M059J (cell line): ENCODE measurements around the gene CALY. TPM values are rescaled to one million over a fixed set of nuclear protein-coding genes. Genes with fewer than 3 reads are reported as not detected.
A peak's percentile ranks its signal among the peaks of the same experiment; 100 is the strongest.
"Not testable (repeated sequence)": the region's sequence is repeated elsewhere in the genome, so short reads cannot be mapped to it uniquely, and the experiment has no call there.

ENCODE experiments used
- DNase-seq: peaks from one replicate; pipeline ENCODE4 v3.0.0-alpha.2; 2012; ENCODE audit warnings: low read depth
- total RNA-seq: library from RNA; depleted of rRNA; stranded (reverse); fragments of >200 nt; shearing (Covaris generic); gene quantifications from 2 replicates; pipeline ENCODE4 v1.2.3, GENCODE V29; 2014; rRNA removed

Gene CALY, protein sequence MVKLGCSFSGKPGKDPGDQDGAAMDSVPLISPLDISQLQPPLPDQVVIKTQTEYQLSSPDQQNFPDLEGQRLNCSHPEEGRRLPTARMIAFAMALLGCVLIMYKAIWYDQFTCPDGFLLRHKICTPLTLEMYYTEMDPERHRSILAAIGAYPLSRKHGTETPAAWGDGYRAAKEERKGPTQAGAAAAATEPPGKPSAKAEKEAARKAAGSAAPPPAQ
- total RNA-seq: not detected in 2 replicates

DNA sequence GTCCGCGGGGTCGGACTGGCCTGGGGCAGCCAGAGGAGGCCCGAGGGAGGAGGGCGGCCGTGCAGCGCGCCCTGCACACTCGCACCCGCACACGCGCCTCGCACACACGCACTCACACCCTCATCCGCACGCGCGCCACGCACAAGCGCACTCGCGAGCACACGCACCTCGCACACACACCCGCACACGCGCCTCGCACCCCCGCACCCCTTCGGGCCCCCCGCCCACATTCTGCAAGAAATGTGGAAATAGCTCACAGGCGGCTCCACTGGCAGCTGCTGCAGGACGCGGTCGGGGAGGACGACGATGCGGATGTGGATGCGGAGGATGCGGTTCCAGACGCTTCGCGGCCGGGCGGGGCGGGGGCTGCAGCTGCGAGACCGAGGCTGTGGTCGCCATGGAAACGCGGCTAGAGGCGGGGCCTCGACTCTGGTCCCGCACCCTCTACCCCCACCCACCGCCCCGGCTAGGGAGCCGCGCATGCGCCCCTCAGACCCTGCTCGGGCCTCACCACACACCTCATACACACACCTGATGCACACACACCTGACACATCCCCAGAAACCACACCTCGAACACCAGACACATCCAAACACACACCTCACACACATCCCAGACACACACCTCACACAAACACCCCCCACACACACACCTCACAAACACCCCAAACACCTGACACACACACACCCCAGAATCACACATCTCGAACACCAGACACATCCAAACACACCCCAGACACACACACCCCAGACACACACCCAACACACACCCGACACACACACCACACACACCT lies at the start of gene CALY:
Gene CALY, minus strand, starts transcription at position 320 of the 793 bp plus-strand sequence. CDS start 7,907 bp downstream, outside the sequence.
- DNase-seq: no peak

DNA sequence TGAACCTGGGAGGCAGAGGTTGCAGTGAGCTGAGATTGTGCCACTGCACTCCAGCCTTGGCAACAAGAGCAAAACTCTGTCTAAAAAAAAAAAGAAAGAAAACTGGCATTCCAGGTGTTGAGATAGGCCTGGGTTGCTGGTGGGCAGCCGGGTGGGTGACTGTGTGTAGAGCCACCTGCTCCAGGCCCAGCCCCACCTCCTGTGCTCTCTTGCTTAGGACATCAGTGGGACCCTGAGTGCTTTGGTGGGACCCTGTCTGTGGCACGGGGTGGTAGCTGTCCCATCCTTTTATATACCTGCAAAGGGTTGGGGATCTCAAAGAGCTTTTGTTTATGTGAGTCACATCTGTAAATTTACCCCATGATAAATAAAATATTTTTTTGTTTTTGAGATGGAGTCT lies 48.5 kb upstream of the CALY start:
- no peak for DNase-seq

DNA sequence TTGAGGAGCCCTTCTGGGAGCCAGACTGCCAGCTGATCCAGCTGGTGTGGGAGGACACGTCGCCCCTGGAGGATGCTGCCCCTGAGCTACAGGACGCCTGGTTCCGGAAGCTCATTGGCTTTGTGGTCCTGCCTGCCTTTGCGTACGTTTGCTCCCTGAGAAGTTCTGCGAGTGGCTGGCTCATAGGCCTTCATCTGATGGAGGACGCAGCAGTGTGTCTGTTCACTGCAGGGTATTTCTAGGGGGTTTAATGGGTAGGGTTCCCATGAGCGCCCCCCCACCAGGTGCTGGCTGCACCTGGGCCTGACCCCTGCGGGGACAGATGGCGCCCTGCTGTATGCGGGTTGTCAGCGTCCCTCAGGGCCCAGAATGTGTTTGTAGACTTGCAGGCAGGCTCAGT lies 47.4 kb upstream of the CALY start:
- no peak for DNase-seq

DNA sequence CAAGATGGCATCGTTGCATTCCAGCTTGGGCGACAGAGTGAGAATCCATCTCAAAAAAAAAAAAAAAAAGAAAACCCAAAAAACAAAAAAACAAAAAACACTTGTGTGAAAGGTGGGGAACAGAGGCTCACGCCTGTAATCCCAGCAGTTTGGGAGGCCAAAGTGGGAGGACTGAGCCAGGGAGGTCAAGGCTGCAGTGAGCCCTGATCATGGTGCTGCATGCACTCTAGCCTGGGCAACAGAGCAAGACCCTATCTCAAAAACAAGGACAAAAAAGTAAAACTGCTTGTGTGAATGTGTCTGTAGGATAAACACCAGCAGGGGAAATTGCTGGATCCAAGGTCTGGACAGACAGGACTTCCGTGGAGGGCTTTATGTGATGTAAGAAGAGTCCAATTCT lies 46.9 kb upstream of the CALY start:
- DNase-seq: no peak

DNA sequence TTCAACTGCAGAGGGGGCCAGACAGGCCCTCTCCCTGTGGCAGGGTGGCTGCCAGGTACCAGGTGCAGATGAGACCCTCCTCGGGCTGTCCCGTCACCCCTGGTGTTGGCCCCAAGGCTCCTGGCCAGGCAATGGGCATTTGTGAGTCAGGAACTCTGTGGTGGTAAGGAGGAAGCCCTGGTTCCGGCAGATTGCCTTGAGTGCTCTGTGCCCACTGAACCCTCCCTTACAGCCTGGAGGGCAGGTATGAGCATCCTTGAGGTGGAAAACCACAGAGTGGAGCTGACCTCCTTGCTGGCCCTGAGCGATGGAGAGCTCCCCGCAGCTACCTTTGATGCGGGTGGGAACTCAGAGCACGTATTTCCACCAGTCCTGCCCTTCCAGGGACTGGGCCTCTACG lies 44.3 kb upstream of the CALY start:
- no peak for DNase-seq

DNA sequence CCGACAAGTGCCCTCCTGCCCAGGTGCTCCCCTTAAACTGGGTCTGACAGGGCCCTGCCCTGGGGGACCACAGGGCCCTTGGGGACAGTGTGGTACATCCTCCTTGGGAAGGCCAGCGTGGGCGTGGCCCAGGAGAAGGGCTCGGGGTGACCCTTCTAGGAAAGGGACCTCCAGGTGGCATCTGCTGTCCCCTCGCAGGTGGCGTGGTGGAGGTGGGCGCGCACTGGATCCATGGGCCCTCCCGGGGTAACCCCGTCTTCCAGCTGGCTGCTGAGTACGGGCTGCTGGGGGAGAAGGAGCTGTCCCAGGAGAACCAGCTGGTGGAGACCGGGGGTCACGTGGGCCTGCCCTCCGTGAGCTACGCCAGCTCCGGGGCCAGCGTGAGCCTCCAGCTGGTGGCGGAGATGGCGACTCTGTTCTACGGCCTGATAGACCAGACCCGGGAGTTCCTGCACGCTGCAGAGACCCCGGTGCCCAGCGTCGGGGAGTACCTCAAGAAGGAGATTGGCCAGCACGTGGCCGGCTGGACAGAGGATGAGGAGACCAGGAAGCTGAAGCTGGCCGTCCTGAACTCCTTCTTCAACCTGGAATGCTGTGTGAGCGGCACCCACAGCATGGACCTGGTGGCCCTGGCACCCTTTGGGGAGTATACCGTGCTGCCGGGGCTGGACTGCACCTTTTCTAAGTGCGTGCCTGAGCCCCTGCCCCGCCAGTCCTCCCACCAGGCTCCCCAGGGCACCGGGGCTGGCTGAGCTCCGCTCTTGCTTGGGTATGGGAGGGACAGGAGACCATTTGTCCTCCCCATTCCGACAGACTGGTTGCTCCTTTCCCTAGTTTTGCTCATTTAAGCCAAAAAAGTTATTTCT lies 43.3 kb upstream of the CALY start:
- no peak for DNase-seq

DNA sequence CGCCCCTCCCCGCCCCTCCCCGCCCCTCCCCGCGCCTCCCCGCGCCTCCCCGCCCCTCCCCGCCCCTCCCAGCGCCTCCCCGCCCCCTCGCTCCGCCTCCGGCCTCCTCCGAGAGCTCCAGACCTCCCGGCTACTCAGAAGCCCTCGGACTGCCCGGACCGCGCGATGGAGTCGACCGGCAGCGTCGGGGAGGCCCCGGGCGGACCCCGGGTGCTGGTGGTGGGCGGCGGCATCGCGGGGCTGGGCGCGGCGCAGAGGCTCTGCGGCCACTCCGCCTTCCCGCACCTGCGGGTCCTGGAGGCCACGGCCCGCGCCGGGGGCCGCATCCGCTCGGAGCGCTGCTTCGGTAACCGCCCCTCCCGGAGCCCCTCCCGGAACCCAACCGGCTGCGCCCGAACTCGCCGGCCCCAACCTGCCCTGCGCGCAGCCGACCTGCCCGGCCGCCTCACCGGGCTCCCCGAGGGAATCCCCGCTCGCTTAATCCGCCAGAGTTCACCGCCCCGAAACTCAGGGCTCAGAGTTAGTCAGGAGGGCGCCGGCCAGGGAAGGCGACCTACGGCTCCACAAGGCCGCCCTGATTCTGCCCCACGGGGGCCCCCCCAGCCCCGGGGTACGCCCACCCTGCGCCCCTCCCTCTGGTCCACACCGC lies 42.6 kb upstream of the CALY start, which contains the start of gene PAOX:
Gene PAOX, plus strand, starts transcription at position 111 of the 649 bp plus-strand sequence. Its CDS starts 55 bp downstream, at position 166.
- DNase-seq: peak; percentile 42

DNA sequence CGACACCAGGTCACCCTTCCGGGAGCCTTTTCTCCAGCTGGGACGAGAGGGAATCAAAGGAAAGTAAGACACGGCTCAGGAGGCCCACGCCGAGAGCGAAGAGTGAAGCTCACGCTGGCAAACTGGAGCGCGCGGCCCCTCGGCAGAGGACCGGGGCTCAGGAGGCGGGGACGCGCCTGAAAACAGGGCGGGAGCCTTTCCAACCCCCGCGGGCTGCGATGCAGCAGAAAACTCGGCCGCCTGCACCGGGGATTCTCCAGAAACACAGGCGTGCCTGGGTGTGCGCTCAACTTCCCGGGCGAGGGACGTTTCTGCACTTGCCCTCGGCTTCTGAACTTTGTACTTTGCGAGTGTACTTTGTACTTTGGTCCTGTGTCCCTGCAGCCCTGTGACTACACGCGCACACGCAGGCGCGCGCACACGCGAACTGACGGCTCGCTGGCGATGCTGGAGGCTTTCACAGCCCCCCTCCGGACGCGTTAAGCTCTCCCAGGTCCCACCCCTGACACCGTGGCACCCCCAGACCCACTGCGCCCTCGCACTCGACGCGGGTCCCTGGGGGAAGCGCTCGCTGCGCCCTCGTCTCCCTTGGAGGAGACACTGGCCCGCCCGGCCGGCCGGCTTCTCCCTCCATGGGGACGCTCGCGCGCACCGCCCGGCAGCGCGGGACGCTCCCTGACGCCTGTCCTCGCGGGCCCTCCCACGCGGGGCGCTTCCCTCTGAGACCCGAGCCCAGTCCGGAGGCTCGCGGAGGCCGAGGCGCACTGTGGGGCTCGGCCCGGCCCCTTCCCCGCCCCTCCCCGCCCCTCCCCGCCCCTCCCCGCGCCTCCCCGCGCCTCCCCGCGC lies 41.8 kb upstream of the CALY start:
- DNase-seq: peak; percentile 49

DNA sequence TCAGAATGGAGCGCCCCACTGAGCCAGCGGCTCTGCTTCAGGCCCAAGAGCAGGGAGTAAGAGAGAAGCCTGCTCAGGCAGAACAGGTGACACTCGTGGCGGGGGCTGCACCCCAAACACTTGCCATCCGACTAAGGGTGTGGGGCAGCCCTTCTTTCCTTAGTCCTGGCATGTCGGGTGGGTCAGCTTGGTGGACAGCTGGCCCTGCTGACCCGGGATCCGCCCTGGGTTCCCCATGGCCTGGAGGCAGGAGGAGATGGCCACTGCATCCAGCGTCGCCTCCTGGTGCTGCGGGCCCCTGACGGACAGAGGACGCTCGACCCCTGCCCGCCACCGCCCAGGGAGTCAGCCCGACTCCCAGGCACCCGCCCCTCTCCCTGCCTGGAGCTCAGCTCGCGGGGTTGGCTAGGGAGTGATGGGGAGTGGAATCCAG lies 41.1 kb upstream of the CALY start:
- no peak for DNase-seq

DNA sequence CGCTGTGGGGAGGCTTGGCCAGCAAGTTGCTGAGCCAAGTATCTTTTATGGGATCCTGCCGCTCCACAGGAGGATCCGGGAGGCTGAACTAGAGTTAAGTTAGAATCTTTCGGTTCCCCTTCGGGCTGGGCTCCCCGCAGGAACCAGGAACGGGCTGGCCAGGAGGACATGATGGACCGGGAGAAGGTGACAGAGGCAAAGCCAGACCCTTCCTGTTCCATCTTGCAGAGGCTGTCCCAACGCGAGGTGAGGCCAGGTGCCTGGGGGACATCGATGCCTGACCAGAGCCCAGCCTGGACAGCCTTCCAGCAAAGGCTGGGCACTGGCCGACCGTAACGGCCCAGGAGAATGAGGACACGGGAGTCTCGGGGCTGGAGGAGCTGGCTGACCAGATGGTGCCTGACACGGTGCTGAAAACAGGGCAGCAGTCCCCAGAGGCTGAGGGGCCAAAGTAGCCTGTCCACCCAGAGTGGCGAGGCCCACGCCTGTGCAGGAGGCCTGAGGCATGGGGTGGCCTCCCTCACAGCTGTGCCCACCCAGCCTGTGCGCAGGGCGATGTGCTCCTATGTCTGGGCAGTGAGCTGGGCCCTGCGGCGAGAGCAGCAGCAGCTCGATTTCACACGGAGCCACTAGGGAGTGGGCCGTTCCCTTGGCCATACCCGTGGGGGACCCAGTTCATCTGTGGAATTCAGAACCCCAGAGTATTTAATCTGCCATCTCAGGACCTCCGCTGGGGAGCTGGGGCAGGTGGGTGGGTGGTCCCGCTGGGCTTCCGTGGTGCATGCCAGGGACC lies 40.5 kb upstream of the CALY start:
- no peak for DNase-seq

DNA sequence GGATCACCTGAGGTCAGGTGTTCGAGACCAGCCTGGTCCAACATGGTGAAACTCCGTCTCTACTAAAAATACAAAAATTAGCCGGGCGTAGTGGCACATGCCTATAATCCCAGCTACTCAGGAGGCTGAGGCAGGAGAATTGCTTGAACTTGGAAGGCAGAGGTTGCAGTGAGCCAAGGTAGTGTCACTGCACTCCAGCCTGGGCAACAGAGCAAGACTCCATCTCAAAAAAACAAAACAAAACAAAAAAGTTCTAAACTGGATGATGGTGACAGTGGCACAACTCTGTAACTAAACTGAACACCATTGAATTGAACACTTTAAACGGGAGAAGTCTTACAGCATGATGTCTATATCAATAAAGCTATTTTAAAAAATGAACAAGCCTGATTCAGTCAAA lies 39.5 kb upstream of the CALY start:
- DNase-seq: not testable (repeated sequence)

DNA sequence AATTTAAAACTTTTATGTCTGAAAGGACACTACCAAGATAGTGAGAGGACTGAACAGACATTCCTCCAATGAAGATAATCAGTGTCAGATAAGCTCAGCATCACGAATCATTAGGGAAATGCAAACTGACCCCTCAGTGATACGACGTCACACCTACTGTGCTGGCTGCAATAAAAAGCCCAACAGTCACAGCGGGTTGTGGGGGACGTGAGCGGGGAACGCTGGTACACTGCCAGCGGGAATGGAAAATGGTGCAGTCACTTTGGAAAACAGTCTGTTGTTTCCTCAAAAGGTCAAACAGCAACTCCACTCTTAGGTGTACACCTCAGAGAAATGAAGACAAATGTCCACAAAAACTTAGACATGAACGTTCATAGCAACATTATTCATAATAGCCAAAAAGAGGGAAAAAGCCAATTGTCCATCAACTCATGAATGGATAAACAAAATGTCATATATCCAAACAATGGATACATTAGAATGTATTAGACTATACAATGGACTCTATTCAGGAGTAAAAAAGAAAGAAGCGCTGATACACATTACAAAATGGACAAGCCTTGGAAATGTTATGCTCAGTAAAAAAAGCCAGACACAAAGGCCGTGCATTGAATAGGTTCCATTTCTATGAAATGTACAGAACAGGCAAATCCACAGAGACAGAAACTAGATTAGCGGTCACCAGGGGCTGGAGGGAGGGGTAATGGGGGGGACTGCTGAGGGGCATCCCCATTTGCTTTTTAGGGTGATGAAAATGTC lies 38.8 kb upstream of the CALY start:
- DNase-seq: no peak

DNA sequence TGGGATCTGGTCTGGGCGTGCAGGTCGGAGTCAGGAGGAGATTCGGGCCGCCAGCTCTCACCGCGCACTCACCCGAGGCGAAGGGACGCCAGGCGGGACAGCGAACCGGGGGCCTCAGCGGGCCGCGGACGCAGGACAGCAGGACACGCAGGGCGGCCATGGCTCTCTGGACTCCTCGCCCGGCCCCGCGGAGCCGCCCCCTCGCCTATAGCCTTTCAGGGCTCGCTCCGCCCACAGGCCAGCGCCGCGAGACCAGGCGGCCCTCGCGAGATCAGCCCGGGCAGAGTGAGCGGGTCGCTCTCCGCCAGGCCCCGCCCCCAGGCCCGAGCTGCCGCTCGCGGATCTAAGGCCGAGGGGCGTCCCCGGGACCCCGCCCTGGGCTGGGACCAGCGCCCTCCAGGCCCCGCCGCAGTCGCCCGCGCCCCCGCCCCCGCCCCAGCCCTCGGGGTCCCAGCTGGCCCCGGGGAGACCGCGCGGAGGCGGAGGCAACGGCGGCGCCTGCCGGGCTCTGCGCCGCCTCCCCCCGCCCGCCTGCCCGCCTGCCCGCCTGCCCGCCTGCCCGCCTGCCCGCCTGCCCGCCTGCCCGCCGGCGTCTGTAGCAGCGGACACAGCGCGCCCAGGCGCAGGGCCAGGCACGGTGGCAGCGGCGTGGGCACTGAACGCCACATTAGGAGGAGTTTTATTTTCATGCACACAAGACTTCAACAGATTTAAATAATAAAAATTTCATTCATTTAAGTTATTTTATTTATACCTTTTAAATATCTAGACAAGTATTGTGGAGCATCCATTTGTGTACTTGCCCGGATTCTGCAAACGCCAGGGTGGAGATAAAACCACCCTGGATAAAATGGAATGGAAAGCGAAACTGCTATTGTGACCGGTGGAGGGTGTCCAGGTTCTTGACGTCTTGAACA lies 36.7 kb upstream of the CALY start, which contains the start of gene ECHS1:
Gene ECHS1, minus strand, starts transcription at position 181 of the 917 bp plus-strand sequence. Its CDS starts 21 bp downstream, at position 160.
- peak; percentile 90 for DNase-seq

DNA sequence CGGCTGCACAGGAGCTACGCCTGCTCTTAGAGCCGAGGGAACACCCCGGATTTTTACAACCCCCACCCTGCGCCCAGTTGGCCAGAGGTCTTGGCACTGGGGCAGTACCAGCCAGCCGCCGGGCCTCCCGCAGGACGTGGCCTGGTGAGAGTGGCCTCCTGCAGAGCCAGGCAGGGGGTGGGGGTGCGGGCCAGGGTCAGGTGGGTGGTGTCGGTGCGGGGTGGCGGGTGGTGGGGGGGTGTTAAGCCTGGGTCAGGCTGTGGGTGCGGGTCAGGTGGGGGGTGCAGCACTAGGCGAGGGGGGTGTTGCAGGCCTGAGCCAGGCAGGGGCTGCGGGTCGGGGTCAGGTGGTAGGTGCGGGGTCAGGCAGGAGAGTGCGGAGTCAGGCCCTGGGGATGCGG lies 35.8 kb upstream of the CALY start:
- DNase-seq: no peak

DNA sequence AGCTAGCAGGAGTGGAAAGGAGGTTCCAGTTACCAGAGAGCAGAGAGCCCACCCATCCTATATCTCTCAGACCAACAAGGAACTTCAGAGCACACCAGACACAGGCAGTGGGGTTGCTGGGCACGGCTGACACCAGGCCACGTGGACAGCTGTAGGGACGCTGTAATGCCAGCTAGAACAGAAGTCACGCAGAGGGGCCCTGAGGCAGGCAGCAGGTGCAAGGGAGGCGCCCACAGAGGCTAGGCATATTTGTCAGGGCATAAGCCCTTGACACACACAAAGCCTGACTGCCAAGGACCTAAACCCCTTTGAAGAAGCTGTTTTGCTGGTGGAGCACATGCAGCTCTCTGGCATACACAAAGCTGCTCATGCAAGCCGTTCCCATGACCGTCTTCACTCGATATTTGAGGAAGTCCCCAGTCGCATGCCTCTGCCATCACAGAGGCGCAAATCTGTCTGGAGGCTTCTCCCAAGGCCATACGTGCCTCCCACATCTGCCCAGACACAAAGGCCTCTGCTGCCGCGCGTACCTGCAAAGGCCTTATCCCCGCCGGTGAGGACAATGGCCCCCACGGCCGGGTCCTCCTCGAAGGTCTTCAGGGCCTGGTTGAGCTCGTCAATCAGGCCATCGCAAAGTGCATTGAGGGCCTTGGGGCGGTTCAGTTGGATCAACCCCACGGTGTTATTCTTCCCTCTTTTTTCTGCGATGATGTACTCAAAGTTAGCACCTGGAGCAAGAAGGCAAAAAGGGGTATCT lies 33.5 kb upstream of the CALY start:
- DNase-seq: no peak

DNA sequence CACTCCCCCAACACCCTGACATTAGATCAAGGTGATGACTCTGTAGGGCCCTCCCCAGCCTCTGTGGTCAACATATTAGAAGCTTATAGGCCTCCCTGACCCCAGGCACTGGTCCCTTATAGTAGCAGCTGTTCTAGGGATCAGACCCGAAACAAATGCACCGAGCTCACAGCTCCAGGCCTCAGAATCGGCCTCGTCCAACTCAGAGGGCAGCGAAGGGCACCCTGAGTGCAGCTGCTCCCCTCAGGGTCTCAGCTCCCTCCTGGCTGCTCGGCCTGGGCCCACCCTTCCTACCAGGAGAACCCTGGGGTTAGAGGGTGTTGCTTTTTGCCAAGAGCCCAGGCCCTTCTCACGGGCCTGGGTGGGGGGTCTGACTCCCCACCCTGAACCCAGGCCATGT lies 31.5 kb upstream of the CALY start:
- DNase-seq: no peak

DNA sequence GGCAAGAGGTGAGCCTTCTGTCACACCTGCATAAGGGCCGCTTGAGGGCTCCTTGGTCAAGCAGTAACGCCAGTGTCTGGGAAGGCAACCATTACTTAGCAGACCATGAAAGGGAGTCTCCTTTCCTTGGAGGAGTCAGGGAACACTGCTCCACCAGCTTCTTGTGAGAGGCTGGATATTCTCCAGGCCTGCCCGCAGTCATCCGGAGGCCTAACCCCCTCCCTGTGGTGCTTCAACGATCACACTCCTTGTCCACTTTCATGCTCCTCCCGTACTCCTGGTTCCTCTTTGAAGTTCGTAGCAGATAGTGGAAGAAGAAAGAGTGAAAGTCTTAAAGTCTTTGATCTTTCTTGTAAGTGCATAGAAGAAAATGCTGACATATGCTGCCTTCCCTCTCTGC lies 30.8 kb upstream of the CALY start:
- not testable (repeated sequence) for DNase-seq
